22Rv1 (cell line): Measurements from ENCODE around the gene SRR.
A peak's percentile ranks its signal among the peaks of the same experiment; 100 is the strongest.

Source experiments
- H3K27ac ChIP-seq: fragments of 450-650 bp; 2 replicates; pipeline ENCODE4 v1.5.1; 2017
- ZFX ChIP-seq: fragments of 450-650 bp; IDR thresholded peaks from 2 replicates; pipeline ENCODE4 v1.6.1; 2017; ENCODE audit warnings: antibody characterized with exemption, borderline replicate concordance
- TF ChIP-seq, protein P1 (sequence below): fragments of 450-650 bp; IDR thresholded peaks from 2 replicates; pipeline ENCODE4 v1.5.1; 2017; ENCODE audit warnings: mild to moderate bottlenecking

The SRR gene

GRCh38 chr17:2336852-2337543, 33.2 kb downstream of the SRR start, which contains the start of gene SGSM2:
TSS of gene SGSM2 (plus strand) at chr17:2337501. CDS start at chr17:2337689, 188 bp downstream.
- peak within 1 kb of the TSS; percentile 97 for H3K27ac ChIP-seq

DNA sequence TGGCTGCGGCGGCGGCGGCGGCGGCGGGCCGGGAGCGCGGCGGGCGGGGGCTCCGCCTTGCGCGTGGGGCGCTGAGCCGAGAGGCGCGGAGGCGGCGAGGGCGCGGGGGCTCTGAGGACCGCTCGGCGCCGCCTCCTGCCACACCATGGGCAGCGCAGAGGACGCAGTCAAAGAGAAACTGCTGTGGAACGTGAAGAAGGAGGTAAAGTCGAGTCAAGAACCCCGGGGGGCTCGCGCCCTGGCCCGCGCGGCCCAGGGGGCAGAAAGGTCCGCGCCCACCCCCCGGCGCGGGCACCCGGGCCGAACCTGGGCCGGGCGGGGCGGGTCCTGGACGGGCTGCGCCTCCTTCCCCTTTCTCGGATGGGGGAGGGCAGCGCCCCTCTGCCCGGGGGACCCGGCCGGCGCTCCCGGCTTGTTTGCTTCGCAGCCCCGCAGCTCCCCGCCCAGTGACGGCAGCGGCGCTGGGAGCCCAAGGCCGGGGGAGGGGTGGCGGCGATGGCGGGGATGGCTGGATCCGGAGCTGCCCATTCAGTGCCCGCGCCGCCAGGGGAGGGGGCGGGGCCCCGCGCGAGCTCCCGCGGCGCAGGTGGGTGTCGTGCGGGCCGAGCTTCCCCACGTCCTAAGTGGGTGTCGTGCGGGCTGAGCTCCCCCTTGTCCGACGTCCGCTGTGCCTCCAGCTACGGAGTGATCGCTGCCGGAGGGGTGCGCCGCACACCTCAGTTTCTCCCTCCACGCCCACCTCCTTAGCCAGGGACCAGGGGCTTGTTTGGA, 34.0 kb downstream of the SRR start:
- peak overlapping the region; percentile 97 for H3K27ac ChIP-seq
- TF ChIP-seq, protein P1, sequence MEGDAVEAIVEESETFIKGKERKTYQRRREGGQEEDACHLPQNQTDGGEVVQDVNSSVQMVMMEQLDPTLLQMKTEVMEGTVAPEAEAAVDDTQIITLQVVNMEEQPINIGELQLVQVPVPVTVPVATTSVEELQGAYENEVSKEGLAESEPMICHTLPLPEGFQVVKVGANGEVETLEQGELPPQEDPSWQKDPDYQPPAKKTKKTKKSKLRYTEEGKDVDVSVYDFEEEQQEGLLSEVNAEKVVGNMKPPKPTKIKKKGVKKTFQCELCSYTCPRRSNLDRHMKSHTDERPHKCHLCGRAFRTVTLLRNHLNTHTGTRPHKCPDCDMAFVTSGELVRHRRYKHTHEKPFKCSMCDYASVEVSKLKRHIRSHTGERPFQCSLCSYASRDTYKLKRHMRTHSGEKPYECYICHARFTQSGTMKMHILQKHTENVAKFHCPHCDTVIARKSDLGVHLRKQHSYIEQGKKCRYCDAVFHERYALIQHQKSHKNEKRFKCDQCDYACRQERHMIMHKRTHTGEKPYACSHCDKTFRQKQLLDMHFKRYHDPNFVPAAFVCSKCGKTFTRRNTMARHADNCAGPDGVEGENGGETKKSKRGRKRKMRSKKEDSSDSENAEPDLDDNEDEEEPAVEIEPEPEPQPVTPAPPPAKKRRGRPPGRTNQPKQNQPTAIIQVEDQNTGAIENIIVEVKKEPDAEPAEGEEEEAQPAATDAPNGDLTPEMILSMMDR = no peak
- no peak for TF ChIP-seq ZFX

More at GRCh38 chr17:2336852-2337543, 33.2 kb downstream of the SRR start, which contains the start of gene SGSM2:
- no peak for TF ChIP-seq ZFX
- TF ChIP-seq, protein P1 = no peak

DNA sequence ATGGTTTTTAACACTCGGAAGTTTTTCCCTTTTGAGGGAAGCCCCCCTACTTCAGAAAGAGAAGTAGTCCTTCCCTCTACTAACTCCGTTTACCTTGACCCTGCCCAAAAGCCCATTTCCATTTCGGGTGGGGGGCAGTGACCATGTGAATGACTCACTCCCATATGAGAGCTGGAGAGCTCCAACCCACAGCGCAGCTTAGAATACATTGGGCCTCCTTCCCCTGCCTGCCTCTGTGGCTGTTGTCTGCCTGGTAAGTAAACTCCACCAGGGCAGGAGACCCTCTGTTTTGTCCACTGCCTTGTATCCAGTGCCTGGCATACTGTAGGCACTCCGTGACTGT, 34.5 kb downstream of the SRR start:
- peak overlapping the region; percentile 97 for H3K27ac ChIP-seq
- no peak for TF ChIP-seq ZFX
- TF ChIP-seq, protein P1 = no peak

- TF ChIP-seq, protein P1 = no peak
- no peak for TF ChIP-seq ZFX
- H3K27ac ChIP-seq = no peak overlapping the region
These were observed 39.7 kb downstream of the SRR start for GRCh38 chr17:2343421-2343820.

- no peak overlapping the region for H3K27ac ChIP-seq
- TF ChIP-seq, protein P1 = no peak
- TF ChIP-seq ZFX = no peak
These were observed 40.8 kb downstream of the SRR start for GRCh38 chr17:2344528-2344927.

GRCh38 chr17:2346475-2346874, 42.7 kb downstream of the SRR start:
- TF ChIP-seq, protein P1 = no peak
- no peak for TF ChIP-seq ZFX
- H3K27ac ChIP-seq = peak overlapping the region; percentile 96
